HL-60 (cell line): ENCODE measurements around the gene FTO.

Experiments
- DNase-seq, 2 experiments: peaks; one replicate each; pipeline ENCODE4 v3.0.0-alpha.2; 2010 to 2020; ENCODE audit warnings: low read depth in 1 of 2, low spot score in 1 of 2
- H3K27ac ChIP-seq: fragments of 250-450 bp; sonication (Bioruptor Pico); replicated peaks from 2 replicates; pipeline ENCODE4 v1.5.1; 2020; ENCODE audit warnings: mild to moderate bottlenecking, moderate library complexity
- H3K27me3 ChIP-seq: fragments of 250-450 bp; sonication (Bioruptor Pico); 2 replicates; pipeline ENCODE4 v1.5.1; 2021; ENCODE audit warnings: mild to moderate bottlenecking, moderate library complexity; ENCODE audit not compliant: insufficient read depth, poor library complexity, severe bottlenecking
- H3K4me3 ChIP-seq: replicated peaks from 2 replicates; pipeline ENCODE4 v1.5.1; 2011; ENCODE audit warnings: mild to moderate bottlenecking, control low read depth, low read length; ENCODE audit not compliant: insufficient read depth
- GABPA ChIP-seq: IDR thresholded peaks from 2 replicates; pipeline ENCODE4 v1.6.1; 2012; ENCODE audit warnings: low read depth
- POLR2AphosphoS5 ChIP-seq: IDR thresholded peaks from 2 replicates; pipeline ENCODE4 v1.6.1; 2012; ENCODE audit warnings: low read depth
- SPI1 ChIP-seq: IDR thresholded peaks from 2 replicates; pipeline ENCODE4 v1.6.1; 2012; ENCODE audit warnings: low read depth, mild to moderate bottlenecking, borderline replicate concordance
- TF ChIP-seq, protein P1 (sequence below): IDR thresholded peaks from one replicate; pipeline ENCODE4 v1.5.1; 2011; ENCODE audit warnings: low read length, control low read depth, inconsistent platforms; ENCODE audit not compliant: insufficient read depth
- TF ChIP-seq, protein P2 (sequence below): IDR thresholded peaks from 2 replicates; pipeline ENCODE4 v1.6.1; 2012; ENCODE audit warnings: low read depth; ENCODE audit not compliant: insufficient replicate concordance

Gene FTO

DNA sequence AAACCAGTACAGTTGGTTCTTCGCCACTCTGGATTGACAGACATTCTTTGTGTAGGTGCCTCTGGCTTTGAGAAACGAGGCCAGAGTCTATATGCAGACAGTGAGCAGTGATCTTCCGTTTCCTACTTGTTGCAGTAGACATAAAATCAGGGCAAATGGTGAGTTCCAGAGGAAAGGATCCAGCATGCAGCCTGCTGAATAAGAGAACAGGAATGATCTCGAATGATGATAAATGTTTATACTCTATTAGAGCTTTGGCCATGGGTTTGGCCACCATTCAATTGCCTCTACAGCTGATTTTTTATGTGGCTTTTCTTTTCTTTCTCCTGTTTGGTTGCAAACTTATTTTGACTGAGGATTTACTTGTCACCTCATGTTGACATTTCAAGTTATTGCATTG, 295.9 kb downstream of the FTO start:
- no peak for DNase-seq

DNA sequence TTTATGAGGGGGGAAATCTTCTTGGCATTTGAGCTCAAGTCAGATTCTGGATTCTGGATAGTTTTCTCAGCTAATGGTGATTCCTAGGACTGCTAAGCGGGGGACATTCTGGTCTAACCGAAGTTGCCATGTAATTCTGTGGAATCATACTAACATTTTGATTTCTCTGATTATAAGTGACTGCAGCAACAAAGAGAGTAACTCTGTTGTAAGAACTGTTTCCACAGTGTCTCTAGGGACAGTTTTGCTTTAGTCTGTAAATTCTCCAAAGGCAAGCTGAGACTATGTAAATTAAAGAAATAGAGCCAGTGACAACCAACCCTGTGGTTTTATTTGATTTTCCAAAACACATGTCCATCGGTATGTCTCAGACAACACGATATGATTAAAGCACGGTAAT, 296.4 kb downstream of the FTO start:
- Histone ChIP-seq H3K27me3 (no peaks in the 10 kb centered on the region), H3K27ac (no peak overlapping the region), H3K4me3 (no peak overlapping the region)
- DNase-seq: no peak
- TF ChIP-seq, protein P1, sequence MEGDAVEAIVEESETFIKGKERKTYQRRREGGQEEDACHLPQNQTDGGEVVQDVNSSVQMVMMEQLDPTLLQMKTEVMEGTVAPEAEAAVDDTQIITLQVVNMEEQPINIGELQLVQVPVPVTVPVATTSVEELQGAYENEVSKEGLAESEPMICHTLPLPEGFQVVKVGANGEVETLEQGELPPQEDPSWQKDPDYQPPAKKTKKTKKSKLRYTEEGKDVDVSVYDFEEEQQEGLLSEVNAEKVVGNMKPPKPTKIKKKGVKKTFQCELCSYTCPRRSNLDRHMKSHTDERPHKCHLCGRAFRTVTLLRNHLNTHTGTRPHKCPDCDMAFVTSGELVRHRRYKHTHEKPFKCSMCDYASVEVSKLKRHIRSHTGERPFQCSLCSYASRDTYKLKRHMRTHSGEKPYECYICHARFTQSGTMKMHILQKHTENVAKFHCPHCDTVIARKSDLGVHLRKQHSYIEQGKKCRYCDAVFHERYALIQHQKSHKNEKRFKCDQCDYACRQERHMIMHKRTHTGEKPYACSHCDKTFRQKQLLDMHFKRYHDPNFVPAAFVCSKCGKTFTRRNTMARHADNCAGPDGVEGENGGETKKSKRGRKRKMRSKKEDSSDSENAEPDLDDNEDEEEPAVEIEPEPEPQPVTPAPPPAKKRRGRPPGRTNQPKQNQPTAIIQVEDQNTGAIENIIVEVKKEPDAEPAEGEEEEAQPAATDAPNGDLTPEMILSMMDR: no peak
- TF ChIP-seq, protein P2, sequence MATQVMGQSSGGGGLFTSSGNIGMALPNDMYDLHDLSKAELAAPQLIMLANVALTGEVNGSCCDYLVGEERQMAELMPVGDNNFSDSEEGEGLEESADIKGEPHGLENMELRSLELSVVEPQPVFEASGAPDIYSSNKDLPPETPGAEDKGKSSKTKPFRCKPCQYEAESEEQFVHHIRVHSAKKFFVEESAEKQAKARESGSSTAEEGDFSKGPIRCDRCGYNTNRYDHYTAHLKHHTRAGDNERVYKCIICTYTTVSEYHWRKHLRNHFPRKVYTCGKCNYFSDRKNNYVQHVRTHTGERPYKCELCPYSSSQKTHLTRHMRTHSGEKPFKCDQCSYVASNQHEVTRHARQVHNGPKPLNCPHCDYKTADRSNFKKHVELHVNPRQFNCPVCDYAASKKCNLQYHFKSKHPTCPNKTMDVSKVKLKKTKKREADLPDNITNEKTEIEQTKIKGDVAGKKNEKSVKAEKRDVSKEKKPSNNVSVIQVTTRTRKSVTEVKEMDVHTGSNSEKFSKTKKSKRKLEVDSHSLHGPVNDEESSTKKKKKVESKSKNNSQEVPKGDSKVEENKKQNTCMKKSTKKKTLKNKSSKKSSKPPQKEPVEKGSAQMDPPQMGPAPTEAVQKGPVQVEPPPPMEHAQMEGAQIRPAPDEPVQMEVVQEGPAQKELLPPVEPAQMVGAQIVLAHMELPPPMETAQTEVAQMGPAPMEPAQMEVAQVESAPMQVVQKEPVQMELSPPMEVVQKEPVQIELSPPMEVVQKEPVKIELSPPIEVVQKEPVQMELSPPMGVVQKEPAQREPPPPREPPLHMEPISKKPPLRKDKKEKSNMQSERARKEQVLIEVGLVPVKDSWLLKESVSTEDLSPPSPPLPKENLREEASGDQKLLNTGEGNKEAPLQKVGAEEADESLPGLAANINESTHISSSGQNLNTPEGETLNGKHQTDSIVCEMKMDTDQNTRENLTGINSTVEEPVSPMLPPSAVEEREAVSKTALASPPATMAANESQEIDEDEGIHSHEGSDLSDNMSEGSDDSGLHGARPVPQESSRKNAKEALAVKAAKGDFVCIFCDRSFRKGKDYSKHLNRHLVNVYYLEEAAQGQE: no peak
- no peak for TF ChIP-seq GABPA

More for the DNA sequence above, 295.9 kb downstream of the FTO start:
- TF ChIP-seq GABPA (no peak), POLR2AphosphoS5 (no peak), SPI1 (no peak)
- TF ChIP-seq, protein P2: no peak
- TF ChIP-seq, protein P1: no peak
- no peaks in the 10 kb centered on the region for H3K27me3 ChIP-seq
- no peak overlapping the region for H3K4me3 ChIP-seq
- no peak overlapping the region for H3K27ac ChIP-seq

DNA sequence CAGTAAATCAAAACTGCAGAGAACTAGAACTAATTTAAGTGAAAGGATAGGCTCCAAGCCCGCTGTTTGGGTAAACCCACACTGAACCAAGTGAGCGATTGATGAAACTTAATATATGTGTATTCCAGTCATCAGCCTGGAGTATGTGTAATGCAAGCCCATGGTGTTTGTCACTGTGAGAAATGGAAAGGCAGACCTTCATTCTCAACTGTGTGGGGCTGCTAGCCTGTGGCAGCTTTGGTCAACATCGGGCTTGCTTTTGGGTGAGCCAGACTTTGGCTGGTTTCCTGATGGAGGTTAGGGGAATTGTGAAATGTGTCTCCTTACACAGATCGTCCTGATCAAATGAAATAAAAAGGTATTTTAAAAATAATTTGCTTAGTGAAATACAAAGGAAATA, 302.7 kb downstream of the FTO start:
- no peak overlapping the region for H3K4me3 ChIP-seq
- H3K27ac ChIP-seq: no peak overlapping the region
- TF ChIP-seq GABPA: no peak
- TF ChIP-seq, protein P2: no peak
- TF ChIP-seq POLR2AphosphoS5: no peak
- TF ChIP-seq, protein P1: no peak
- no peak for TF ChIP-seq SPI1
- H3K27me3 ChIP-seq: no peaks in the 10 kb centered on the region
- no peak for DNase-seq
